ENCODE results near the gene CBL. TPM values are rescaled to one million over a fixed set of nuclear protein-coding genes. Genes with fewer than 3 reads are reported as not detected.
"Not testable (repeated sequence)": the region's sequence is repeated elsewhere in the genome, so short reads cannot be mapped to it uniquely, and the experiment has no call there.

Gene CBL
- total RNA-seq, 2 experiments from 2014 or later, result 27.0 to 27.5 TPM

DNA sequence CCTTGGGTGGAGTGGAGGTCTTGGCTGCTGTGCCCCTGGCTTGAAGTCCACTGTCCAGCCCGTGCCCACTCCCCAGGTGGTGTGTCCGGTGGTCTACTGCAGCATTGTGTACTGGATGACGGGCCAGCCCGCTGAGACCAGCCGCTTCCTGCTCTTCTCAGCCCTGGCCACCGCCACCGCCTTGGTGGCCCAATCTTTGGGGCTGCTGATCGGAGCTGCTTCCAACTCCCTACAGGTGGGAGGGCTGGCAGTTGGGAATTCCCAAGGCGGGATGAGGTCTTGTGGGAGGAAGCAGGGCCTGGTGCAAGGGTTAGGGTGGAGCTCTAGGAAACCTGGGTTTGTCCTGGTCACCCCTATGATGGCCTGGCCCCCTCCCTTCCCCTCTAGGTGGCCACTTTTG lies 46.0 kb upstream of the CBL start:
- ChIA-PET CTCF (interaction anchor here (1.1 to 1.6 kb wide), 3 partner anchors 9 to 37 kb away, joined by 3 to 5 read pairs (median 4); partner anchors contain the start of gene NLRX1), POLR2A (interaction anchor here (1.0 to 1.2 kb wide), 3 partner anchors 9 to 100 kb away, joined by 3 to 5 read pairs (median 3); no protein-coding TSS in a partner anchor)
- ATAC-seq, result no peak
- Mint-ChIP-seq H3K9me3 (no peaks in the 10 kb centered on the region), H3K4me3 (no peak overlapping the region), H3K27ac (no peak overlapping the region), H3K36me3 (ENCODE audit: low read depth) (no peaks in the 10 kb centered on the region), H3K27me3 (peaks cover 2% of the 10 kb centered on the region), H3K4me1 (ENCODE audit: low read depth) (no peaks in the 10 kb centered on the region)
- intact Hi-C loops (cut with micrococcal nuclease), result no loop called here
- no peak for DNase-seq
- TF ChIP-seq, protein P1, sequence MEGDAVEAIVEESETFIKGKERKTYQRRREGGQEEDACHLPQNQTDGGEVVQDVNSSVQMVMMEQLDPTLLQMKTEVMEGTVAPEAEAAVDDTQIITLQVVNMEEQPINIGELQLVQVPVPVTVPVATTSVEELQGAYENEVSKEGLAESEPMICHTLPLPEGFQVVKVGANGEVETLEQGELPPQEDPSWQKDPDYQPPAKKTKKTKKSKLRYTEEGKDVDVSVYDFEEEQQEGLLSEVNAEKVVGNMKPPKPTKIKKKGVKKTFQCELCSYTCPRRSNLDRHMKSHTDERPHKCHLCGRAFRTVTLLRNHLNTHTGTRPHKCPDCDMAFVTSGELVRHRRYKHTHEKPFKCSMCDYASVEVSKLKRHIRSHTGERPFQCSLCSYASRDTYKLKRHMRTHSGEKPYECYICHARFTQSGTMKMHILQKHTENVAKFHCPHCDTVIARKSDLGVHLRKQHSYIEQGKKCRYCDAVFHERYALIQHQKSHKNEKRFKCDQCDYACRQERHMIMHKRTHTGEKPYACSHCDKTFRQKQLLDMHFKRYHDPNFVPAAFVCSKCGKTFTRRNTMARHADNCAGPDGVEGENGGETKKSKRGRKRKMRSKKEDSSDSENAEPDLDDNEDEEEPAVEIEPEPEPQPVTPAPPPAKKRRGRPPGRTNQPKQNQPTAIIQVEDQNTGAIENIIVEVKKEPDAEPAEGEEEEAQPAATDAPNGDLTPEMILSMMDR (IDR thresholded peaks at IDR 0.05), result no peak

DNA sequence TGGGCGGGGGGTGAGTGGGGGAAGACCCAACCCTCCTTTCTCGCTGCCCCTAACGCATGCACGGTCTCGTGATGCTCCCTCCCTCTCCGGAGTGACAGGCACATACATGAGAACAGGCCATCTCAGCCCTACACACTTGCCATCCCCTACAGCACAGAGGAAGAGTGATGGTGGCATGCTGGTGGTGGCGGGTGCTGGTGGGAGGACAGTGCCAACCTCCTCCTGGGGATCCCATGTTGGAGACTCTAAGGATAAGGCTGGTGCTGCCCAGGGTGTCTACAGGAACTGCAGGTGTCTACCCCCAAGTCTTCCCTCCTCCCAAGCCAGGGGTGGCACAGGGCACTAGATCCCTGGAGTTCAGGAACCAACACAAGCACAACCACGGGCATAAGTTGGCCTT lies 44.3 kb upstream of the CBL start:
- H3K4me3 Mint-ChIP-seq, result no peak overlapping the region
- TF ChIP-seq, protein P1 (IDR thresholded peaks at IDR 0.05), result no peak
- ATAC-seq (no peak), DNase-seq (no peak)
- intact Hi-C loops (cut with micrococcal nuclease), result no loop called here
- H3K9me3 Mint-ChIP-seq, result no peaks in the 10 kb centered on the region
- POLR2A ChIA-PET, result no interaction called here
- no peaks in the 10 kb centered on the region for H3K4me1 Mint-ChIP-seq (ENCODE audit: low read depth)
- H3K27ac Mint-ChIP-seq, result no peak overlapping the region
- no peaks in the 10 kb centered on the region for H3K36me3 Mint-ChIP-seq (ENCODE audit: low read depth)
- CTCF ChIA-PET, result no interaction called here
- H3K27me3 Mint-ChIP-seq, result no peaks in the 10 kb centered on the region

DNA sequence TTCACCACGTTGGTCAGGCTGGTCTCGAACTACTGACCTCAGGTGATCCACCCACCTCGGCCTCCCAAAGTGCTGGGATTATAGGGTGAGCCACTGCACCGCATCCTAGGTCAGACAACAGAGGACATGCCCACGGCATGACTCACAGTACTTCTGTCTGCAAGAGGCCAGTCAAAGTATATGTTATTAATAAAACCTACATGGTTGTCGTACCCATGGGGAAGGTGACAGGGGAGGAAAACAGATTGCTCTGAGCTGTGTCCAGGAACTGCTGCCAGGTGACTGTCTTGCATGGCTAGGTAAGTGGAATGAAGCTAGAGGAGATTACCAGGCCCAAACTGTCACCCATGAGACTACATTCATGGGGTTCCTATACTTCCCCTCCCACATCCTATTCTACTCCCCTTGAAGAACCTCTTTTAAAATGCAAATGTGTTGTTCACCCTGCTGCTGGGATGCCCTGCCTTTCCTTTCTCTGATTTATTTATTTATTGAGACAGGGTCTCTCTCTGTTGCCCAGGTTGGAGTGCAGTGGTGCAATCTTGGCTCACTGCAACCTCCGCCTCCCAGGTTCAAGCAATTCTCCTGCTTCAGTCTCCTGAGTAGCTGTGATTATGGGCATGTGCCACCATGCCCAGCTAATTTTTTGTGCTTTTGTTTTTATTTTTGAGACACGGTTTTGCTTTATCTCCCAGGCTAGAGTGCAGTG lies 39.6 kb upstream of the CBL start:
- no peak overlapping the region for H3K27ac Mint-ChIP-seq
- intact Hi-C loops (cut with micrococcal nuclease), result no loop called here
- TF ChIP-seq, protein P1 (IDR thresholded peaks at IDR 0.05), result no peak
- CTCF ChIA-PET, result interaction anchor here (1.0 to 1.5 kb wide), 5 partner anchors 10 to 118 kb away, joined by 3 to 4 read pairs (median 3); partner anchors contain the start of gene HINFP
- no peaks in the 10 kb centered on the region for H3K9me3 Mint-ChIP-seq
- DNase-seq (no peak), ATAC-seq (no peak)
- no peak overlapping the region for H3K4me3 Mint-ChIP-seq
- no peaks in the 10 kb centered on the region for H3K27me3 Mint-ChIP-seq
- POLR2A ChIA-PET, result interaction anchor here (0.5 to 1.3 kb wide), 3 partner anchors 16 to 215 kb away, joined by 3 read pairs; partner anchors contain the start of gene USP2
- H3K4me1 Mint-ChIP-seq (ENCODE audit: low read depth), result peaks cover 9% of the 10 kb centered on the region
- no peaks in the 10 kb centered on the region for H3K36me3 Mint-ChIP-seq (ENCODE audit: low read depth)

DNA sequence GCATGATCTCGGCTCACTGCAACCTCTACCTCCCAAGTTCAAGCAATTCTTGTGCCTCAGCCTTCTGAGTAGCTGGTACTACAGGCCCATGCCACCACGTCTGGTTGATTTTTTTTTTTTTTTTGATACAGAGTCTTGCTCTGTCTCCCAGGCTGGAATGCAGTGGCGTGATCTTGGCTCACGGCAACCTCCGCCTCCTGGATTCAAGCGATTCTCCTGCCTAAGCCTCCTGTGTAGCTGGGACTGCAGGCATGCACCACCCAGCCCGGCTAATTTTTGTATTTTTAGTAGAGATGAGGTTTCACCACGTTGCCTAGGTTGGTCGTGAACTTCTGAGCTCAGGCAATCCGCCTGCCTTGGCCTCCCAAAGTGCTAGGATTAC lies 39.1 kb upstream of the CBL start:
- H3K27ac Mint-ChIP-seq; H3K9me3 Mint-ChIP-seq; H3K36me3 Mint-ChIP-seq (ENCODE audit: low read depth); H3K27me3 Mint-ChIP-seq; H3K4me3 Mint-ChIP-seq; ATAC-seq; DNase-seq; H3K4me1 Mint-ChIP-seq (ENCODE audit: low read depth); intact Hi-C loops (cut with micrococcal nuclease): not testable (repeated sequence)
- POLR2A ChIA-PET, result interaction anchor here (0.5 to 1.3 kb wide), 3 partner anchors 15 to 214 kb away, joined by 3 read pairs; partner anchors contain the start of gene USP2
- CTCF ChIA-PET, result interaction anchor here (0.8 to 1.5 kb wide), 6 partner anchors 9 to 117 kb away, joined by 3 to 4 read pairs (median 3); partner anchors contain the start of gene HINFP

DNA sequence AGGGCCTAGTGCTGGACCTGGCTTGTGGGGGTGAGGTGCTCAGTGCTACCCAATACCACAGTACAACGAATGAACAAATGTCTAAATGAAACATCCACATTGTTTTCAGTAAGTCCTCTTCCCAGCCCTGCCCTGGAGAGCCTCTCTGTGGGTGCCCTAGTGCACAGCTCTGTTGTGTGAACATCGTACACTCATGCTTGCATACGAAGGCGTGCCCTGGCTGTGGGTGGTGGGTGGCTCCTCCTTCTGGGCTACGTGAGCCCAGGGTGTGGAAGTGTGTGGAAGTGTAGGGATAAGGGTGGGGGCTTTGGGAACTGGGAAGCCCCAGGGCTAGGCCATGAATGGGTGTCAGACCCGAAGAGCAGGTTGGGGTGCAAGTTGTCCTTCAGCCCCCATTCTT lies 38.2 kb upstream of the CBL start:
- ATAC-seq (no peak), DNase-seq (peak; percentile 10)
- POLR2A ChIA-PET, result interaction anchor here (1.9 kb wide), 1 partner anchor 38 kb away, joined by 9 read pairs; the partner anchor contains the start of gene CBL
- H3K4me1 Mint-ChIP-seq (ENCODE audit: low read depth), result peaks cover 9% of the 10 kb centered on the region
- peak overlapping the region; percentile 57 for H3K27ac Mint-ChIP-seq
- TF ChIP-seq, protein P1 (IDR thresholded peaks at IDR 0.05), result no peak
- no peaks in the 10 kb centered on the region for H3K9me3 Mint-ChIP-seq
- no peaks in the 10 kb centered on the region for H3K27me3 Mint-ChIP-seq
- peak overlapping the region; percentile 89 for H3K4me3 Mint-ChIP-seq
- CTCF ChIA-PET, result interaction anchor here (0.8 to 1.5 kb wide), 5 partner anchors 8 to 116 kb away, joined by 3 to 4 read pairs (median 3); partner anchors contain the start of gene HINFP
- intact Hi-C loops (cut with micrococcal nuclease), result no loop called here
- no peaks in the 10 kb centered on the region for H3K36me3 Mint-ChIP-seq (ENCODE audit: low read depth)
